AG04450 (cell line): ENCODE measurements around the gene TCEA3. TPM values are rescaled to one million over a fixed set of nuclear protein-coding genes. Genes with fewer than 3 reads are reported as not detected.
A peak's percentile ranks its signal among the peaks of the same experiment; 100 is the strongest.

Experiments used
- CTCF ChIA-PET: fragments of 300-600, 350-600 bp; formaldehyde crosslinking; extraction: SDS; loops from one replicate; lab custom pipeline; 2022; ENCODE audit warnings: antibody characterized with exemption, inconsistent platforms; lab: Charles Lee
- POLR2A ChIA-PET: fragments of 350-600 bp; formaldehyde crosslinking; extraction: SDS; loops from one replicate; lab custom pipeline; 2021; ENCODE audit warnings: antibody characterized with exemption, inconsistent platforms; lab: Yijun Ruan, JAX
- DNase-seq: peaks from one replicate; pipeline ENCODE4 v3.0.0-alpha.2; 2011; ENCODE audit warnings: low read depth, low spot score
- H3K27ac ChIP-seq: one replicate; pipeline ENCODE4 v1.5.1; 2012; ENCODE audit warnings: low read depth, low read length, control low read depth
- H3K27me3 ChIP-seq: one replicate; pipeline ENCODE4 v1.6.0; 2012; ENCODE audit warnings: low read length; ENCODE audit not compliant: control insufficient read depth, insufficient read depth
- H3K4me3 ChIP-seq: 2 replicates; pipeline ENCODE4 v1.5.1; 2011; ENCODE audit warnings: mild to moderate bottlenecking, low read depth, low read length, control low read depth
- H3K9me3 ChIP-seq: 2 replicates; pipeline ENCODE4 v1.5.1; 2012; ENCODE audit warnings: low read length; ENCODE audit not compliant: control insufficient read depth, insufficient read depth
- CTCF ChIP-seq: IDR thresholded peaks from 2 replicates; pipeline ENCODE4 v1.5.1; 2011; ENCODE audit warnings: low read depth, low read length, control low read depth, inconsistent platforms
- polyA plus RNA-seq: library from polyadenylated mRNA; depleted of rRNA; stranded (reverse); fragments of >200 nt; gene quantifications from 2 replicates; pipeline ENCODE4 v1.2.3, GENCODE V29; 2011

TCEA3 gene
- polyA plus RNA-seq, 1 experiment: 14.7 TPM

- DNase-seq: no peak
- Histone ChIP-seq H3K9me3 (no peaks in the 10 kb centered on the region), H3K27ac (no peak overlapping the region), H3K4me3 (no peak overlapping the region), H3K27me3 (no peaks in the 10 kb centered on the region)
- no peak for TF ChIP-seq CTCF
- CTCF ChIA-PET: interaction anchor here (0.9 kb wide), 1 partner anchor 8 kb away, joined by 4 read pairs; no protein-coding TSS in a partner anchor
- POLR2A ChIA-PET: no interaction called here
Observed at GRCh38 chr1:23448846-23449245, 24.3 kb upstream of the TCEA3 start.

- no peak for TF ChIP-seq CTCF
- Histone ChIP-seq H3K9me3 (no peaks in the 10 kb centered on the region), H3K27me3 (no peaks in the 10 kb centered on the region), H3K4me3 (no peak overlapping the region), H3K27ac (no peak overlapping the region)
- no peak for DNase-seq
- POLR2A ChIA-PET: no interaction called here
- CTCF ChIA-PET: interaction anchor here (1.2 to 1.7 kb wide), 2 partner anchors 43 to 50 kb away, joined by 5 to 8 read pairs; no protein-coding TSS in a partner anchor
Observed at GRCh38 chr1:23446661-23447310, 22.2 kb upstream of the TCEA3 start.

- no peak overlapping the region for H3K27ac ChIP-seq
- no peak for DNase-seq
- ChIA-PET CTCF (interaction anchor here (1.3 kb wide), 1 partner anchor 52 kb away, joined by 3 read pairs; no protein-coding TSS in a partner anchor), POLR2A (interaction anchor here (0.5 to 0.7 kb wide), 3 partner anchors 22 to 100 kb away, joined by 3 to 5 read pairs (median 5); partner anchors contain the start of gene HNRNPR)
- H3K27me3 ChIP-seq: no peaks in the 10 kb centered on the region
- no peak for TF ChIP-seq CTCF
- no peaks in the 10 kb centered on the region for H3K9me3 ChIP-seq
- H3K4me3 ChIP-seq: no peak overlapping the region
Observed at GRCh38 chr1:23444596-23445390, 20.2 kb upstream of the TCEA3 start.

GRCh38 chr1:23444104-23444533 lies 19.6 kb upstream of the TCEA3 start:
- no peaks in the 10 kb centered on the region for H3K27me3 ChIP-seq
- TF ChIP-seq CTCF: no peak
- no peak overlapping the region for H3K27ac ChIP-seq
- DNase-seq: peak; percentile 30
- ChIA-PET POLR2A (interaction anchor here (0.5 kb wide), 1 partner anchor 41 kb away, joined by 3 read pairs; no protein-coding TSS in a partner anchor), CTCF (interaction anchor here (1.1 to 1.3 kb wide), 2 partner anchors 41 to 53 kb away, joined by 3 read pairs; no protein-coding TSS in a partner anchor)
- H3K9me3 ChIP-seq: no peaks in the 10 kb centered on the region
- H3K4me3 ChIP-seq: no peak overlapping the region
